Activated T-helper 17 cell treated with anti-CD3 and anti-CD28 coated beads, Interleukin-2, amount 50 U/mL, for 72 hours (primary cell): Measurements from ENCODE around the gene ARSK. TPM values are rescaled to one million over a fixed set of nuclear protein-coding genes. Genes with fewer than 3 reads are reported as not detected.

Experiments used
- ATAC-seq: fragments of 150-1000 bp; cut with Tn5 transposase; replicated peaks from 2 replicates; pipeline ENCODE4 v1.10.0; 2021; ENCODE audit warnings: mild to moderate bottlenecking, moderate library complexity
- H3K27ac Mint-ChIP-seq: one replicate; pipeline ENCODE4 v1.8.0; 2022; ENCODE audit warnings: mixed read lengths
- H3K27me3 Mint-ChIP-seq: one replicate; pipeline ENCODE4 v1.8.0; 2022; ENCODE audit warnings: mixed read lengths
- H3K36me3 Mint-ChIP-seq: one replicate; pipeline ENCODE4 v1.8.0; 2022; ENCODE audit warnings: low read depth, mild to moderate bottlenecking, mixed read lengths
- H3K4me1 Mint-ChIP-seq: one replicate; pipeline ENCODE4 v1.8.0; 2022; ENCODE audit warnings: mixed read lengths
- H3K4me3 Mint-ChIP-seq: one replicate; pipeline ENCODE4 v1.8.0; 2022; ENCODE audit warnings: mild to moderate bottlenecking, mixed read lengths
- H3K9me3 Mint-ChIP-seq: one replicate; pipeline ENCODE4 v1.8.0; 2022; ENCODE audit warnings: mixed read lengths
- total RNA-seq, 2 donors: library from RNA; stranded (reverse); gene quantifications; one replicate each; pipeline ENCODE4 v1.2.3, GENCODE V29; 2022

ARSK gene
- total RNA-seq, 2 donors from 2014 or later = 7.4 to 7.8 TPM

GRCh38 chr5:95533761-95534160, 21.1 kb upstream of the ARSK start:
- H3K4me1 Mint-ChIP-seq = peaks cover 24% of the 10 kb centered on the region
- H3K27me3 Mint-ChIP-seq = no peaks in the 10 kb centered on the region
- H3K27ac Mint-ChIP-seq = peak overlapping the region; percentile 16
- H3K4me3 Mint-ChIP-seq = no peak overlapping the region
- peaks cover 97% of the 10 kb centered on the region for H3K36me3 Mint-ChIP-seq
- ATAC-seq = no peak
- no peaks in the 10 kb centered on the region for H3K9me3 Mint-ChIP-seq

DNA sequence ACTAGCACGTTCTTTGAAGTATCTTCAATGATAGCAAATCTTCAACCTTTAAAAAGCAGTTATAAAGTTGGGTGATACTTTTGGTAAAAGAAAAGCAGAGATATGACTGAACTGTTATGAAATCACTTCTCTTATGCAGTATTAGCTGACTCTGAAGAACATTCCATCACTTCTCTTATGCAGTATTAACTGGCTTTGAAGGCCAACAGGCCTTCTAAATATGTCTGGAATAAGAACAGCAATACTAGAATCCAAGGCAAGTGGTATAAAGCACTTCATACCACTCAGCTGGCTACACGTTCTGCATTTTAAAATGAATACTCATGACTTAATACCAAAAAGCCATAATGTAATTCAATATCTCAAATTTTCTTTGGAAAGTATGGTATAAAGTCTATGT, 17.4 kb upstream of the ARSK start:
- Mint-ChIP-seq H3K4me3 (no peak overlapping the region), H3K27me3 (no peaks in the 10 kb centered on the region), H3K4me1 (peaks cover 18% of the 10 kb centered on the region), H3K9me3 (no peaks in the 10 kb centered on the region), H3K27ac (no peak overlapping the region), H3K36me3 (peaks cover 98% of the 10 kb centered on the region)
- ATAC-seq = no peak

- Mint-ChIP-seq H3K9me3 (no peaks in the 10 kb centered on the region), H3K4me1 (peaks cover 6% of the 10 kb centered on the region), H3K36me3 (peaks cover 46% of the 10 kb centered on the region), H3K4me3 (no peak overlapping the region), H3K27ac (peak overlapping the region; percentile 49), H3K27me3 (no peaks in the 10 kb centered on the region)
- peak; percentile 50 for ATAC-seq
These were observed 11.7 kb upstream of the ARSK start for GRCh38 chr5:95543017-95543705.

DNA sequence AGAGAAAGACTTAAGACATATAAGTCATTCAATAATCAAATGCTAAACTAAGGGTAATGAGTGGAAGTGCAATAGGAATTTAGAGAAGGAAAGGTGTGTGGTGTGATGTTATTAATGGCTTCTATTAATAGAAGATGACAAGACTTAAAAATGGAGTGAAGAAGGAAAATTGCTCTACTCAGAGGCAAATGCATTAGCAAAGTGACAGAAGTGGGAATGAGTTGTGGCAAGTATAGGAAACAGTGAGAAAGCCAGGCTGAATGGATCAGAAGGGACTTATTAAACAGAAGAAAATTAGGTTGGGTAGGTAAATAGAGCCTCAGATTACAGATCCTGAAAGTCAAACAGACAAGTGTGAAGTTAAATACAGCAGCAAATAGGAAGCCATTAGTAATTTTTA, 5.9 kb upstream of the ARSK start:
- no peak for ATAC-seq
- no peaks in the 10 kb centered on the region for H3K27me3 Mint-ChIP-seq
- peaks cover 25% of the 10 kb centered on the region for H3K4me1 Mint-ChIP-seq
- no peak overlapping the region for H3K4me3 Mint-ChIP-seq
- H3K36me3 Mint-ChIP-seq = peaks cover 50% of the 10 kb centered on the region
- H3K27ac Mint-ChIP-seq = no peak overlapping the region
- no peaks in the 10 kb centered on the region for H3K9me3 Mint-ChIP-seq

DNA sequence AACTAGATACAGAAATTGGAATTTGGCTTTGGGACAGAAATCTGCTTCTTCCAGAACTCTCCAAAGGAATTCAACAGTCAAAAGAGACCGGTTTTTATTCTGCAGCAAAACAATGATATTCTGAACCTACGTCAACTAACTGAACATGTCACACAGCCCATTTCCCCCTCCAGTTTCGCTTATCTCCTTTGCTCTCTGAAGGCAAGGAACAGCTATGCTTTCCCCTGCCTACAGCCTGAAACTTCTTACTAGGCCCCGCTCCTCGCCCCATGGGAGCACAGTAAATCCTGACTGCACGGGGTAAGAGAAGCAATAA, 612 bp upstream of the ARSK start:
- peaks cover 44% of the 10 kb centered on the region for H3K36me3 Mint-ChIP-seq
- peak; percentile 55 for ATAC-seq
- peaks cover 25% of the 10 kb centered on the region for H3K4me1 Mint-ChIP-seq
- peak overlapping the region; percentile 91 for H3K27ac Mint-ChIP-seq
- H3K9me3 Mint-ChIP-seq = no peaks in the 10 kb centered on the region
- H3K4me3 Mint-ChIP-seq = peak overlapping the region; percentile 89
- H3K27me3 Mint-ChIP-seq = no peaks in the 10 kb centered on the region

GRCh38 chr5:95555553-95555952, 652 bp downstream of the ARSK start:
- H3K4me1 Mint-ChIP-seq = peaks cover 24% of the 10 kb centered on the region
- no peaks in the 10 kb centered on the region for H3K9me3 Mint-ChIP-seq
- peaks cover 32% of the 10 kb centered on the region for H3K36me3 Mint-ChIP-seq
- H3K4me3 Mint-ChIP-seq = peak overlapping the region; percentile 89
- peak overlapping the region; percentile 91 for H3K27ac Mint-ChIP-seq
- no peak for ATAC-seq
- H3K27me3 Mint-ChIP-seq = no peaks in the 10 kb centered on the region

DNA sequence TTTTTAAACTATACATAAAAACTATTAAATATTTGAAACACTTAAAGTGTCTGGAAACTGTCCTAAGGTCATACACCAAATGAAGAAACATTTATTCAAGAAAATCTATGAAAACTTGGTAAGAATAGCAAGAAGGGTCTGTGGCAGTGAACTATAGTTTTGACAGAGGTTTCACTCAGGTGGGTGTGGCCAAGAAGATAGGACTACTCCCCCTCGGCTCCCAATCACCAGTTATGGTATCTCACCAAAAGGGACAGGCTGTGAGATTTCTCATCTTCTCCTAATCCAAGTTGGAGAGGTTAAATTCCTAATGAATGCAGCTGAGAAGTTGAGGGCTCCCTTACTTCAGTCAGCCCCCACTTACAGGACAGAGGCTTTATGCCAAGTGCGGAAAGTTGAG, 2.9 kb downstream of the ARSK start:
- no peaks in the 10 kb centered on the region for H3K27me3 Mint-ChIP-seq
- H3K27ac Mint-ChIP-seq = no peak overlapping the region
- ATAC-seq = no peak
- H3K4me1 Mint-ChIP-seq = peaks cover 8% of the 10 kb centered on the region
- H3K36me3 Mint-ChIP-seq = peaks cover 9% of the 10 kb centered on the region
- H3K9me3 Mint-ChIP-seq = no peaks in the 10 kb centered on the region
- H3K4me3 Mint-ChIP-seq = no peak overlapping the region

DNA sequence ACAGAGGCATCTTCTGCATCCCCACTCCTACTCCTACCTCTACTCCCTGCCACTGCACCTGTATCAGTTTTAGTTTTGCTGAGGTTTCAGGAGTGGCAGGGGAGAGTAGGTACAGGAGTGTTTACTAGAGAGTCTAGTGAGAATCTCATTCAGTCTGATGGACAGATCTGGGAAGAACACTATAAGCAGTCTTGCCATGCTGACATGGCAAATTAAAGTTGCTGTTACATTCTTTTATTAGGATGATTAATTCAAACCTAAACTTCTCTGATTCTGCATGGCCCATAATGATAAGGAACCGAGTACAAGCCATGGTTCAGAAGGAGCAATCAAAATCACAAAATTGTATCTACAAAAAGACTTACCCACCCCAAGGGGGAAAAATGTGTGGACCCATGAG, 7.4 kb downstream of the ARSK start:
- H3K4me3 Mint-ChIP-seq = no peak overlapping the region
- H3K27ac Mint-ChIP-seq = no peak overlapping the region
- peaks cover 11% of the 10 kb centered on the region for H3K4me1 Mint-ChIP-seq
- no peak for ATAC-seq
- no peaks in the 10 kb centered on the region for H3K27me3 Mint-ChIP-seq
- H3K9me3 Mint-ChIP-seq = no peaks in the 10 kb centered on the region
- H3K36me3 Mint-ChIP-seq = peaks cover 17% of the 10 kb centered on the region

- Mint-ChIP-seq H3K27ac (no peak overlapping the region), H3K4me3 (no peak overlapping the region), H3K9me3 (no peaks in the 10 kb centered on the region), H3K27me3 (no peaks in the 10 kb centered on the region), H3K36me3 (peaks cover 28% of the 10 kb centered on the region), H3K4me1 (peaks cover 11% of the 10 kb centered on the region)
- ATAC-seq = no peak
These were observed 8.5 kb downstream of the ARSK start for GRCh38 chr5:95563367-95563766.

DNA sequence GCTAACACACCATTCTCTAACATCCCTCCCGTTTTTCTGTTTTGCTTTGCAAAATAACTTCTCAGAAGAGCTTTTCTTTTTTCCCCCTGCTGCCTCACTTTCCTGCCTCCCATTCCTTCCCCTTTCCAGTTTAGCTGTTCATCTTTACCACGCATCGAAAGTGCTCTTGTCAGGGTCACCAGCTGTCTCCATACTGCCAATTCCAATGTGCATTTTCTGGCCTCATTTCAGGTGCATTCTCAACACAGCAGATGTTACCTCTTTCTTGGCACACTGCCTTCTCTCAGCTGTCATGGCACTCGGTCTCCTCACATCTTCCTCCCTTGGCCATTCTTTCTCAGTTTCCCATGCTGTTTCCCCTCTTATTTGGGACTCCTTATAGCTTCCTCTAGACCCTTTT, 9.5 kb downstream of the ARSK start:
- Mint-ChIP-seq H3K9me3 (no peaks in the 10 kb centered on the region), H3K27me3 (no peaks in the 10 kb centered on the region), H3K4me3 (no peak overlapping the region), H3K4me1 (peaks cover 11% of the 10 kb centered on the region), H3K36me3 (peaks cover 36% of the 10 kb centered on the region), H3K27ac (no peak overlapping the region)
- ATAC-seq = no peak

DNA sequence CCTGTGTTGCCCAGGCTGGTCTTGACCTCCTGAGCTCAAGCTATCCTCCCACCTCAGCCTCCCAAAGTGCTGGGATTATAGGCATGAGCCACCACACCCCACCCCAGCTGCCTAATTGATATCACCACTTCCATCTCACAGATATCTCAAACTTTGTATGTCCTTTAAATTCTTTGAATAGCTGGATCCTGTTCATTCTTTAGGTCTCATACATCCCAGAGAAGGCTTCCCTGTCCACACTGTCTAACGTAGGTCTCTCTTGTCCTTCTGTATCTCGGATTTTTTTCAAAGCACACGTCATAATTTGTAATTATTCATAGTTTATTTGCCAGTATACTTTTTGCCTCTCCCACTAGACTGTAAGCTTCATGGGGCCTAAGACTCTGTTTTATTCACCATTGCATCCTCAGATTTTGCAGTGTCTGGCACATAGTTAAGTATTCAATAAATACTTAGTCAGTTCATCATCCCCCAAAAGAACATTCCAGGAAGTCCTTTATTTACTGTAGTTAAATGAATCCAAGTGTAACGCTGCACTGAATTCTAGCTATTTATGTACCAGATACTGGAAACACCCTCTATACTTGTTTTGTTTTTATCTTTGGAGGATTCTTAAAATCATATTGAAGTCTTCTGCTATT, 10.5 kb downstream of the ARSK start:
- no peak overlapping the region for H3K4me3 Mint-ChIP-seq
- ATAC-seq = no peak

DNA sequence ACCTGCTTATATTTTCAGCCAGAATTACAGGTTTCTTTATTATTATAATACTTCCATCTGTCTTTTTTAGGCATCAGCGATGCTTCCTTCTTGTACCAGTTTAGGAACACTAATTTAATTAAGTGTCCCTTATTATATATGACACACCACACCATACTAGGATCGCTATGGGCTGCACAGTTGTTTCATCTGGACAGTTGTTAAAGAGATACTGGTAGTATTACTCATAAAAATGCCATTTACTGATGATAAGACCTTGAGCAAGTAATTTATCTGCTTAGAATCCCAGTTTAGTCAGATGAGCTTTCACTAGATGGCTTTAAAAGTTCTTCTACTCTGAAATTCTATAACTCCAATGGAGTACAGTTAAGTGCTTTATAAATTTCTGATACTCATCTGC, 17.1 kb downstream of the ARSK start:
- H3K4me3 Mint-ChIP-seq = no peak overlapping the region
- no peaks in the 10 kb centered on the region for H3K9me3 Mint-ChIP-seq
- H3K27me3 Mint-ChIP-seq = no peaks in the 10 kb centered on the region
- no peak for ATAC-seq
- H3K36me3 Mint-ChIP-seq = peaks cover 58% of the 10 kb centered on the region
- H3K27ac Mint-ChIP-seq = no peak overlapping the region
- no peaks in the 10 kb centered on the region for H3K4me1 Mint-ChIP-seq

More for the DNA sequence above, 10.5 kb downstream of the ARSK start:
- Mint-ChIP-seq H3K4me1 (peaks cover 11% of the 10 kb centered on the region), H3K9me3 (no peaks in the 10 kb centered on the region), H3K36me3 (peaks cover 45% of the 10 kb centered on the region), H3K27me3 (no peaks in the 10 kb centered on the region), H3K27ac (peak overlapping the region; percentile 36)

DNA sequence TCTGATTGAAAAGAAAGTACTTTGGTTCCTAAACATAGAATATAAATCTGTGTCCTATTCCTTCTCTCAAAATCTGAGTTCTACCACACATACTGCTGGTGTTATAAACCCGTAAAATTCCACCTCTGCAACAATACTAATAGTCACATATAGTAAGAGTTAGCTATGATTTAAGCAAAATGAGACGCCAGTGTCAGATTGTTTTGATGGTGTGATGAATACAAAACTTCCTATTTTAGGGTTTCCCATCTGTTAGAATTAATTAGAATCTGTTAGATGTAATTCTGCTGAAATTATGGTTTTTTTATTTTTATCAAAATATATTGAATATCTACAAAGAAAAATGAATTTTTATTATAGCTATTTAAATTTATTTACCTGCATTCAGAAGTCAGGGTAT, 26.7 kb downstream of the ARSK start:
- Mint-ChIP-seq H3K4me3 (no peak overlapping the region), H3K27ac (no peak overlapping the region), H3K27me3 (no peaks in the 10 kb centered on the region), H3K9me3 (peaks cover 4% of the 10 kb centered on the region), H3K36me3 (peaks cover 21% of the 10 kb centered on the region), H3K4me1 (no peaks in the 10 kb centered on the region)
- ATAC-seq = no peak

DNA sequence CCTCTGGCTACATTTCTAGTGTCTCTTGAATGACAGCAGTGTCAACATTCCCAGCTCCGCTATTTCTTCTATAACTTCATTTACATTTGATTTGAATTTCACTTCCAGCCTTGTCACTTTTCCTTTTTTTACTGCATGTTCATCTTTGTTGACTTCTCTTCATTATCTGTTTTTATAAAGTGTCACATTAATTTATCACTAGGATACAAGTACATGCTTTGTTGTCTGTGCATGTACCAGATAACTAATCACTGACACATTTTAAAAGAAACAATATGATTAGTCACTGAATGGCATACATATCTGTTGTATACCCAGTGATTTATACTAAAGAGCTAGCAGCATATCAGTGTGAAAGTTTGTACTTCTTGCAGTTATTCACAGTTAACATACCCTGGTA, 29.1 kb downstream of the ARSK start:
- Mint-ChIP-seq H3K36me3 (peaks cover 21% of the 10 kb centered on the region), H3K27me3 (no peaks in the 10 kb centered on the region)

GRCh38 chr5:95590880-95591279, 36.0 kb downstream of the ARSK start:
- H3K9me3 Mint-ChIP-seq = no peaks in the 10 kb centered on the region
- peak overlapping the region; percentile 71 for H3K4me3 Mint-ChIP-seq
- H3K27ac Mint-ChIP-seq = peak overlapping the region; percentile 97
- ATAC-seq = peak; percentile 51
- H3K27me3 Mint-ChIP-seq = no peaks in the 10 kb centered on the region
- H3K4me1 Mint-ChIP-seq = peaks cover 18% of the 10 kb centered on the region
- no peaks in the 10 kb centered on the region for H3K36me3 Mint-ChIP-seq

More for the DNA sequence above, 29.1 kb downstream of the ARSK start:
- H3K4me3 Mint-ChIP-seq = no peak overlapping the region
- no peaks in the 10 kb centered on the region for H3K4me1 Mint-ChIP-seq
- peaks cover 3% of the 10 kb centered on the region for H3K9me3 Mint-ChIP-seq
- no peak overlapping the region for H3K27ac Mint-ChIP-seq
- ATAC-seq = no peak
